SK-N-SH treated with all-trans-retinoic acid at 6 μM for 48 hours (cell line): Measurements from ENCODE around the gene ZMYND8.

Experiments
- ARNTL ChIP-seq: fragments of 450-650 bp; formaldehyde crosslinking; IDR thresholded peaks from 2 replicates; pipeline ENCODE4 v1.5.0; 2020; ENCODE audit warnings: low read depth, mild to moderate bottlenecking, moderate library complexity, borderline replicate concordance
- SNAI2 ChIP-seq: fragments of 250-450 bp; sonication (Bioruptor Pico); IDR thresholded peaks from 2 replicates; pipeline ENCODE4 v1.5.0; 2020; ENCODE audit warnings: mild to moderate bottlenecking, moderate library complexity
- TF ChIP-seq, protein P1 (sequence below): fragments of 250-450 bp; sonication (Bioruptor Pico); IDR thresholded peaks from 2 replicates; pipeline ENCODE4 v1.8.0; 2020; ENCODE audit warnings: mild to moderate bottlenecking, moderate library complexity, borderline replicate concordance

DNA sequence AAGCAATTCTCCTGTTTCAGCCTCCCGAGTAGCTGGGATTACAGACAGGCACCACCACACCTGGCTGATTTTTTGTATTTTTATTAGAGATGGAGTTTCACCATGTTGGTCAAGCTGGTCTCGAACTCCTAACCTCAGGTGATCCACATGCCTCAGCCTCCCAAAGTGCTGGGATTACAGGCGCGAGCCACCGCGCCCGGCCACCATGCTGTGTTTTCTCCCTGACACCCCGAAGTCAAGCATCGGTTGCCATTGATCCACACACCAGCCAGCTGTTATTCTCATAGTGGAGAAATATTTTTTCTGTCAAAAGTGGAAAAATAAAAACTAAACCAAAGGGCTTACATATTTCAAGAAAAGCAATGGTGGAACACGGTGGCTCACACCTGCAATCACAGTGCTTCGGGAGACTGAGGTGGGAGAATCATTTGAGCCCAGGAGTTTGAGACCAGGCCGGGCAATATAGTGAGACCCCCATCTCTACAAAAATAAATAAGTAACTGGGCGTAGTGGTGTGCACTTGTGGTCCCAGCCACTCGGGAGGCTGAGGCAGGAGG lies 157.4 kb downstream of the ZMYND8 start:
- TF ChIP-seq ARNTL (CRISPR knock-in tag) (no peak), SNAI2 (CRISPR knock-in tag) (no peak)
- TF ChIP-seq, protein P1, sequence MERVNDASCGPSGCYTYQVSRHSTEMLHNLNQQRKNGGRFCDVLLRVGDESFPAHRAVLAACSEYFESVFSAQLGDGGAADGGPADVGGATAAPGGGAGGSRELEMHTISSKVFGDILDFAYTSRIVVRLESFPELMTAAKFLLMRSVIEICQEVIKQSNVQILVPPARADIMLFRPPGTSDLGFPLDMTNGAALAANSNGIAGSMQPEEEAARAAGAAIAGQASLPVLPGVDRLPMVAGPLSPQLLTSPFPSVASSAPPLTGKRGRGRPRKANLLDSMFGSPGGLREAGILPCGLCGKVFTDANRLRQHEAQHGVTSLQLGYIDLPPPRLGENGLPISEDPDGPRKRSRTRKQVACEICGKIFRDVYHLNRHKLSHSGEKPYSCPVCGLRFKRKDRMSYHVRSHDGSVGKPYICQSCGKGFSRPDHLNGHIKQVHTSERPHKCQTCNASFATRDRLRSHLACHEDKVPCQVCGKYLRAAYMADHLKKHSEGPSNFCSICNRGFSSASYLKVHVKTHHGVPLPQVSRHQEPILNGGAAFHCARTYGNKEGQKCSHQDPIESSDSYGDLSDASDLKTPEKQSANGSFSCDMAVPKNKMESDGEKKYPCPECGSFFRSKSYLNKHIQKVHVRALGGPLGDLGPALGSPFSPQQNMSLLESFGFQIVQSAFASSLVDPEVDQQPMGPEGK (CRISPR knock-in tag): no peak
